AG04450 (cell line): ENCODE measurements around the gene MRPL34. TPM values are rescaled to one million over a fixed set of nuclear protein-coding genes. Genes with fewer than 3 reads are reported as not detected.

Experiments used
- CTCF ChIA-PET: fragments of 300-600, 350-600 bp; formaldehyde crosslinking; extraction: SDS; loops from one replicate; lab custom pipeline; 2022; ENCODE audit warnings: antibody characterized with exemption, inconsistent platforms; lab: Charles Lee
- POLR2A ChIA-PET: fragments of 350-600 bp; formaldehyde crosslinking; extraction: SDS; loops from one replicate; lab custom pipeline; 2021; ENCODE audit warnings: antibody characterized with exemption, inconsistent platforms; lab: Yijun Ruan, JAX
- DNase-seq: peaks from one replicate; pipeline ENCODE4 v3.0.0-alpha.2; 2011; ENCODE audit warnings: low read depth, low spot score
- H3K27ac ChIP-seq: one replicate; pipeline ENCODE4 v1.5.1; 2012; ENCODE audit warnings: low read depth, low read length, control low read depth
- H3K27me3 ChIP-seq: one replicate; pipeline ENCODE4 v1.6.0; 2012; ENCODE audit warnings: low read length; ENCODE audit not compliant: control insufficient read depth, insufficient read depth
- H3K4me3 ChIP-seq: 2 replicates; pipeline ENCODE4 v1.5.1; 2011; ENCODE audit warnings: mild to moderate bottlenecking, low read depth, low read length, control low read depth
- H3K9me3 ChIP-seq: 2 replicates; pipeline ENCODE4 v1.5.1; 2012; ENCODE audit warnings: low read length; ENCODE audit not compliant: control insufficient read depth, insufficient read depth
- CTCF ChIP-seq: IDR thresholded peaks from 2 replicates; pipeline ENCODE4 v1.5.1; 2011; ENCODE audit warnings: low read depth, low read length, control low read depth, inconsistent platforms
- polyA minus RNA-seq: library from RNA; depleted of rRNA, polyadenylated mRNA; stranded (reverse); fragments of >200 nt; gene quantifications from 2 replicates; pipeline ENCODE4 v1.2.3, GENCODE V29; 2011; rRNA and poly(A)+ RNA removed
- polyA plus RNA-seq: library from polyadenylated mRNA; depleted of rRNA; stranded (reverse); fragments of >200 nt; gene quantifications from 2 replicates; pipeline ENCODE4 v1.2.3, GENCODE V29; 2011; rRNA removed

MRPL34 gene
- polyA plus RNA-seq (23.2 and 24.3 TPM in 2 replicates), polyA minus RNA-seq (6.3 and 8.6 TPM in 2 replicates)

DNA sequence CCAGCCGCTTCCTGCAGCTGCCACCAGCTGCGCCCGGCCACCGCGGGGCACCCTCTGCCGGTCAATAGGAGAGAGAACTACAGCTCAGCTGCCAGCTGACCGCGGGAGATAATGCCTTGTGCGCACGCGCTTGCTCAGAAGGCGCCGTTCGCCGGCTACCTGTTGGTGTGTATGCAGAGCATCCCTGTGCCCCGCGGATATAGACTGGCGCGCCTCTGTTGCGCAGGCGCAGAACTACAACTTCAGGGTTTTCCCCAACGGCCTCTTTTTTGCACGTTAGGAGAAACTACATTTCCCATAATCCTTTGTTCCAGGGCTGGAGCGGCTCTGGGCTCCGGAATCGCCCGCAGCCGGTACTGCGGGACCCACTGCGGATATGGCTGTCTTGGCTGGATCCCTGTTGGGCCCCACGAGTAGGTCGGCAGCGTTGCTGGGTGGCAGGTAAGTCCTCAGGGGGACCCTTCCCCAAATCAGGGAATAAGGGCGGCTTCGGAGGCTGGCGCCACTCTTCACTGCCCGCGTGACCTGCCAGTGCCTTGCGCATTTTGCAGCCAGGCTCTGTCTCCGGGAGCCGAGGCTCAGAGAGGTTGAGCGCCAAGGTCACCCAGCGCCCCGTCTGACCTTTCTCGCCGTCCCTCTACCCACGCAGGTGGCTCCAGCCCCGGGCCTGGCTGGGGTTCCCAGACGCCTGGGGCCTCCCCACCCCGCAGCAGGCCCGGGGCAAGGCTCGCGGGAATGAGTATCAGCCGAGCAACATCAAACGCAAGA lies at the start of gene MRPL34:
Gene MRPL34, plus strand, starts transcription at position 356 of the 768 bp plus-strand sequence. Its CDS starts 21 bp downstream, at position 377.
- peak; percentile 82 for TF ChIP-seq CTCF
- ChIA-PET POLR2A (interaction anchor here (0.5 to 2.0 kb wide), 8 partner anchors 13 to 1107 kb away, joined by 3 to 11 read pairs (median 4); no protein-coding TSS in a partner anchor), CTCF (interaction anchor here (0.7 to 3.6 kb wide), 9 partner anchors 9 to 138 kb away, joined by 3 to 16 read pairs (median 4); partner anchors contain the start of gene ANKLE1)
- Histone ChIP-seq H3K27ac (peak within 1 kb of the TSS; percentile 77), H3K27me3 (no peaks in the 10 kb centered on the region), H3K9me3 (peaks cover 4% of the 10 kb centered on the region; the same call in 1 of the 2 replicates), H3K4me3 (peak within 1 kb of the TSS; percentile 81)
- DNase-seq, result peak; percentile 99

DNA sequence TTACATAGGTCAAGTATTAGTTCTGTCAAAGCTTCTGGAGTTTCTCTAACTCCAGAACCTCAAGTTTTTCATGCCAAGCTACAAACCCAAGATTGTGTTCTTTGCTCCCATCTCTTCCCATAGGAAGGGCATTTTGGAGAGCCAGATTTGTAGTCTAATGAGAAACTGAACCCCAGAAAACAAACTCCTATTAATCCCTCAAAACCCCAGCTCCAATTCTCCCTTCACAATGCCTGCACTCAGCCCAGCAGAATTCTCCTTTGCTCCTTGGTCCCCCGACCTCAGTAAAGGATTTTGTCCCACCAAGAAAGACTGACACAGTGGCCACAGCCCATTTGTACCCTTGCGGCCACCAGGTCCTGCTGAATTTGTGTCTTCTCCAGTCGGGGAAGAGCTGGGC lies 49.5 kb upstream of the MRPL34 start:
- no peak for DNase-seq
- POLR2A ChIA-PET, result no interaction called here
- Histone ChIP-seq H3K27me3 (peaks cover 8% of the 10 kb centered on the region), H3K27ac (no peak overlapping the region), H3K9me3 (peaks cover 17% of the 10 kb centered on the region), H3K4me3 (no peak overlapping the region)
- no peak for TF ChIP-seq CTCF
- CTCF ChIA-PET, result no interaction called here

DNA sequence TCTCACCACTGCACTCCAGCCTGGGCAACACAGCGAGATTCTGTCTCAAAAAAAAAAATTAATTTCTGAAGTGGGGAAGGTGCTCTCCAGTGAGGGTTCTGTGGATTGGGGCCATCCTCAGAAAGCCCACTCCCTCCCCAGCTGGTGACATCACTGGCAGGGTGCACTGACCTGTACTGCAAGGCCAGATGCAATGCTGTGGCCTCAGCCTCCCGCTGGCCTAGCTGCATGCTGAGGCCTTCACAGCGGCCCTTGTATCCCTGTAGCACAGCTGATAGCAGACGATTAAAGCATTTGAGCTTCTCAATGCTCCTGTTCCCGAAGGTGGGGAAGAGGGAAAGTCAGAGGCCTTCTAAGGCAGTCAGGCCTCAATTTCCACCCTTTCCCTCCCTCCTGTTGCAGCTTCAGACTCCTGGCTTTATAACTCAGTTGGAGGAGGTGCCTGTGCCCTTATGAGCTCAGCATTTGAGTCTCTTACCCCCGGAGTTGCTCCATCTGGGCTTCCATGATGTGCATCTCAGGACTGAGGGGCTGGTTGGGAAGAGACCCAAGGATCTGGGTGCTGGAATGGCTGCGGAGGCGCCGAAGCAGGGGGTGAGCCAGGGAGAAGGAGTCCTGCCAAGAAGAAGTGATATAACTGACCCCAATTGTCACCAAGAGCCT lies 46.4 kb upstream of the MRPL34 start:
- POLR2A ChIA-PET, result no interaction called here
- TF ChIP-seq CTCF, result no peak
- DNase-seq, result no peak

DNA sequence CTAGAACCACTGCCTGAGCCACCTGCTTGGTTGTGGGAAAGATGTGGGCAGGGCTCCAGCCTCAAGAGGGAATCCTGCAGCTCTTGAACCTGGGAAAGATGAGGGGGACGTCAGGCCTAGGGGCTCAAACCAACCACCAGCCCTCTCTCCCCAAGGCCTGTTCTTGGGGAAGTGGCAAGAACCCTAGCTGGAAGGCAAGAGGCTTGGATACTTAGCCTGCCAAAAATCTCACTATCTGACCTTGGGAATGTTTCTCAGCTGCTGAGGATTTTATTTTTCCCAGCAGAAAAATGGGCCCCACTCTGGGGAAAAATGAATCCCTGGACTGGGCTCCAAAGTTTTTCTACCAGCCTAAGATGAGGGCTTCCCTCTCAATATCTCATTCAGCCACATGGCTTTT lies 45.7 kb upstream of the MRPL34 start:
- Histone ChIP-seq H3K9me3 (peaks cover 17% of the 10 kb centered on the region), H3K27me3 (peaks cover 8% of the 10 kb centered on the region), H3K4me3 (no peak overlapping the region), H3K27ac (no peak overlapping the region)
- no peak for TF ChIP-seq CTCF
- DNase-seq, result no peak
- CTCF ChIA-PET, result interaction anchor here (0.6 to 1.9 kb wide), 8 partner anchors 7 to 194 kb away, joined by 3 to 7 read pairs (median 3); no protein-coding TSS in a partner anchor
- POLR2A ChIA-PET, result no interaction called here

More for the DNA sequence above, 46.4 kb upstream of the MRPL34 start:
- Histone ChIP-seq H3K27me3 (peaks cover 8% of the 10 kb centered on the region), H3K27ac (no peak overlapping the region), H3K4me3 (no peak overlapping the region), H3K9me3 (peaks cover 17% of the 10 kb centered on the region)
- CTCF ChIA-PET, result interaction anchor here (0.6 to 1.9 kb wide), 5 partner anchors 9 to 493 kb away, joined by 3 to 7 read pairs (median 3); no protein-coding TSS in a partner anchor
